Measurements from ENCODE around the gene LPGAT1. TPM values are rescaled to one million over a fixed set of nuclear protein-coding genes. Genes with fewer than 3 reads are reported as not detected.
A peak's percentile ranks its signal among the peaks of the same experiment; 100 is the strongest.
"Not testable (repeated sequence)": the region's sequence is repeated elsewhere in the genome, so short reads cannot be mapped to it uniquely, and the experiment has no call there.

The LPGAT1 gene
- total RNA-seq, 1 experiment from 2014 or later: 37.5 TPM

DNA sequence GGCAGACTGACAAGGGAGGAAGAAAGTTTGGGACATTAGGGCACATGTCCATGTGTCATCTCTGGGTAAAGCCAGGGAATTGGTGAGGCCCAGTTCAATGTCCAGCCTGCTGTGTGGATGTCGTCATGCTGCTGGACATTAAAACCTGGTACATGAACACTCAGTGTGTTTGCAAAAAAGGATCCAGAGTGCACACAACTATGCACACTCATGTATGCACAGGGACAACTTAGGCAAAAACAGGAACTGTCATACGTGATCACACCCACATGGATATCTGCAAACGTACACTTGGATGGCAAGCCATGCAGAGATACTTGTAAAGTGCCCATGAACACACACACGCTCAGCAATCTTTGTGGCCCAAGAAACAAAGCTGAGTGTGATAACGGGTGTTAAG, 107.3 kb downstream of the LPGAT1 start:
- H3K27ac ChIP-seq (ENCODE audit: low read depth, low read length, poor library complexity, severe bottlenecking): no peak overlapping the region
- ChIA-PET POLR2A (ENCODE audit: low non-redundant PET) (no interaction called here), CTCF (no interaction called here)
- no peaks in the 10 kb centered on the region for H3K4me1 ChIP-seq (ENCODE audit: insufficient read depth, low read length, poor library complexity, severe bottlenecking)
- intact Hi-C loops (cut with micrococcal nuclease; ENCODE audit: unreplicated experiment): no loop called here
- no peaks in the 10 kb centered on the region for H3K27me3 ChIP-seq (replicated peaks; ENCODE audit: insufficient read depth, low read depth, low read length, poor library complexity)
- BruUV-seq (replicated peaks): no TSS peak
- DNase-seq (ENCODE audit: low spot score): no peak
- no peaks in the 10 kb centered on the region for H3K9me3 ChIP-seq (ENCODE audit: low read depth, low read length, poor library complexity, severe bottlenecking)
- no peak for TF ChIP-seq EZH2 (IDR thresholded peaks at IDR 0.05; ENCODE audit: borderline replicate concordance, low read depth, low read length, poor library complexity, severe bottlenecking)
- no peaks in the 10 kb centered on the region for H3K36me3 ChIP-seq (ENCODE audit: insufficient read depth, low read length, poor library complexity, severe bottlenecking)
- no peak overlapping the region for H3K4me3 ChIP-seq (ENCODE audit: low read depth, low read length, poor library complexity, severe bottlenecking)

DNA sequence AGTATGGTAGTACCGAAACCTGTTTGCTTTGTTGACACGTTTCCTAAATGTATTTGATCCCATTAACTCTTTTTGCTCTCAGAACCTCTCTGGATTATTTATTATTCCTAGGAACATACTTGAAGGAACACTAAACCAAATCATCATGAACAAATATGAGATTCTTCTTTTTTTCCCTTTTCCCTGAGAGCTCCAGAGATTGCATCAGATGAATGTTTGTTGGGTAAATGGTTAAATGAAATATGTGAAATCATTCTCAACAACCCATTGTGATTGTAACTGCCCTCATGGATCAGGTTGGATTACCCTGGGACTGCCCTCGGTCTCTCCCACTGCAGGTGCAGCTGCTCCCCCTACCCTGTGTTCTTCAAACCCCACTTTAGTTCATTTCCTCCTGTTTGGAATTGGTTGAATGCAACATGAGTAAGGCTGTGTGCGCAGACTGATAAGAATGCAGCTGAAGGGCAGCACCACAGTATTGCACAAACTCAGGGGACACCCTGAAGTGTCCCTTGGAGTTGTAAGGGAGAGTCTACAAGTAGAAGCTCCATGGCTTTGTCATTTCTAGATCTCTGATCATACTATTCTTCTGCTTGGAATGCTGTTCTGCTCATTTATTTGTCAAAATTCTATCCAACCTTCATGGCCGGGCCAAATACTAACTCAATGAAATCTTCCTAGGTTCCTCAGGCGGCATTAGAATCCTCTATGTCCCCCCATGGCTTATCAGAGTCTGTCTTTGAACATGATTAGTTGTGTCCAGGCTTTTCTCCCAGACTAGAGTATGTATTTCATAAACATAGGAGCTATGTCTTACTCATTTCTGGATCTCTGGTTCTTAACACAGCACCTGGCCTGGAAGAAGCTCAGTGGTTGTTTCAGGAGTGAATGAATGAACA, 108.0 kb downstream of the LPGAT1 start:
- H3K27ac ChIP-seq (ENCODE audit: low read depth, low read length, poor library complexity, severe bottlenecking): no peak overlapping the region
- H3K4me1 ChIP-seq (ENCODE audit: insufficient read depth, low read length, poor library complexity, severe bottlenecking): no peaks in the 10 kb centered on the region
- H3K4me3 ChIP-seq (ENCODE audit: low read depth, low read length, poor library complexity, severe bottlenecking): no peak overlapping the region
- no peaks in the 10 kb centered on the region for H3K9me3 ChIP-seq (ENCODE audit: low read depth, low read length, poor library complexity, severe bottlenecking)
- ChIA-PET POLR2A (ENCODE audit: low non-redundant PET) (no interaction called here), CTCF (no interaction called here)
- no TSS peak for BruUV-seq (replicated peaks)
- intact Hi-C loops (cut with micrococcal nuclease; ENCODE audit: unreplicated experiment): no loop called here
- no peaks in the 10 kb centered on the region for H3K36me3 ChIP-seq (ENCODE audit: insufficient read depth, low read length, poor library complexity, severe bottlenecking)
- TF ChIP-seq EZH2 (IDR thresholded peaks at IDR 0.05; ENCODE audit: borderline replicate concordance, low read depth, low read length, poor library complexity, severe bottlenecking): no peak
- TF ChIP-seq, protein P1, sequence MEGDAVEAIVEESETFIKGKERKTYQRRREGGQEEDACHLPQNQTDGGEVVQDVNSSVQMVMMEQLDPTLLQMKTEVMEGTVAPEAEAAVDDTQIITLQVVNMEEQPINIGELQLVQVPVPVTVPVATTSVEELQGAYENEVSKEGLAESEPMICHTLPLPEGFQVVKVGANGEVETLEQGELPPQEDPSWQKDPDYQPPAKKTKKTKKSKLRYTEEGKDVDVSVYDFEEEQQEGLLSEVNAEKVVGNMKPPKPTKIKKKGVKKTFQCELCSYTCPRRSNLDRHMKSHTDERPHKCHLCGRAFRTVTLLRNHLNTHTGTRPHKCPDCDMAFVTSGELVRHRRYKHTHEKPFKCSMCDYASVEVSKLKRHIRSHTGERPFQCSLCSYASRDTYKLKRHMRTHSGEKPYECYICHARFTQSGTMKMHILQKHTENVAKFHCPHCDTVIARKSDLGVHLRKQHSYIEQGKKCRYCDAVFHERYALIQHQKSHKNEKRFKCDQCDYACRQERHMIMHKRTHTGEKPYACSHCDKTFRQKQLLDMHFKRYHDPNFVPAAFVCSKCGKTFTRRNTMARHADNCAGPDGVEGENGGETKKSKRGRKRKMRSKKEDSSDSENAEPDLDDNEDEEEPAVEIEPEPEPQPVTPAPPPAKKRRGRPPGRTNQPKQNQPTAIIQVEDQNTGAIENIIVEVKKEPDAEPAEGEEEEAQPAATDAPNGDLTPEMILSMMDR (conservative IDR thresholded peaks at IDR 0.05; ENCODE audit: low read depth, low read length): no peak
- no peaks in the 10 kb centered on the region for H3K27me3 ChIP-seq (replicated peaks; ENCODE audit: insufficient read depth, low read depth, low read length, poor library complexity)
- DNase-seq (ENCODE audit: low spot score): no peak

DNA sequence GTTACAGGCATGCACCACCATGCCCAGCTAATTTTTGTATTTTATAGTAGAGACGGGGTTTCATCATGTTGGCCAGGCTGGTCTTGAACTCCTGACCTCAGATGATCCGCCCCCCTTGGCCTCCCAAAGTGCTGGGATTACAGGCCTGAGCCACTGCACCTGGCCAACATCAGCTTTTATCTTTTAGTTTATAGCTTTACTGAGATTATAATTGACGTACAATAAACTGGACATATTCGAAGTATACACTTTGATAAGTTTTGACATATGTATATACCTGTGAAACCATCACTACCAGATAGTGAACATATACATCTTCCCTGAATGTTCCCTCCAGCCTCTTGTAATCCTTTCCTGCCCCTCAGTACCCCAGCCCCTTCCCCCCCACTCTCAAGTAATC, 114.0 kb downstream of the LPGAT1 start:
- H3K27me3 ChIP-seq (replicated peaks; ENCODE audit: insufficient read depth, low read depth, low read length, poor library complexity); H3K4me1 ChIP-seq (ENCODE audit: insufficient read depth, low read length, poor library complexity, severe bottlenecking); intact Hi-C loops (cut with micrococcal nuclease; ENCODE audit: unreplicated experiment); H3K4me3 ChIP-seq (ENCODE audit: low read depth, low read length, poor library complexity, severe bottlenecking); H3K27ac ChIP-seq (ENCODE audit: low read depth, low read length, poor library complexity, severe bottlenecking); BruUV-seq (replicated peaks); H3K36me3 ChIP-seq (ENCODE audit: insufficient read depth, low read length, poor library complexity, severe bottlenecking); DNase-seq (ENCODE audit: low spot score); POLR2A ChIA-PET (ENCODE audit: low non-redundant PET); H3K9me3 ChIP-seq (ENCODE audit: low read depth, low read length, poor library complexity, severe bottlenecking): not testable (repeated sequence)
- CTCF ChIA-PET: interaction anchor here (0.6 kb wide), 1 partner anchor 203 kb away, joined by 3 read pairs; no protein-coding TSS in a partner anchor

DNA sequence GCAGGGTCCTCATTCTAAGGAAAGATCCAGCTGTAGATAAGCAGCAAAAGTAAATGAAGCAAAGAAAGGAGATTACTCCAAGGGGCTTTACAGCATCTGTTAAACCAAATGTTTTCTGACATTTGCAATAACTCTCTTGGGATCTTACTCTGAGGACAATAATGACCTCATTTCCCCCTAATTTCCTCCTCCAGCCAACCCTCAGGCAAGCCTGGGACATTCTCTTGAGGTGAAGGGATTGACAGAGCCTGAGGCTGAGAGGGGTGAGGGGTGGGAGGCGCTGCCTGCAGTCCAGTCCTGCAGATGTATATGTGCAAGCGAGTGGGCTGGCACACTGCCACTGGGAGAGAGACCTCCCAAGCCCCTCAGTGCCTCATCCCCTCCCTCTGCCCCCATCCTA, 114.6 kb downstream of the LPGAT1 start:
- Histone ChIP-seq H3K9me3 (ENCODE audit: low read depth, low read length, poor library complexity, severe bottlenecking) (no peaks in the 10 kb centered on the region), H3K4me3 (ENCODE audit: low read depth, low read length, poor library complexity, severe bottlenecking) (no peak overlapping the region), H3K4me1 (ENCODE audit: insufficient read depth, low read length, poor library complexity, severe bottlenecking) (peaks cover 7% of the 10 kb centered on the region), H3K27me3 (replicated peaks; ENCODE audit: insufficient read depth, low read depth, low read length, poor library complexity) (no peaks in the 10 kb centered on the region), H3K27ac (ENCODE audit: low read depth, low read length, poor library complexity, severe bottlenecking) (no peak overlapping the region), H3K36me3 (ENCODE audit: insufficient read depth, low read length, poor library complexity, severe bottlenecking) (no peaks in the 10 kb centered on the region)
- peak; percentile 82 for DNase-seq (ENCODE audit: low spot score)
- ChIA-PET CTCF (interaction anchor here (0.6 kb wide), 1 partner anchor 202 kb away, joined by 3 read pairs; no protein-coding TSS in a partner anchor), POLR2A (ENCODE audit: low non-redundant PET) (no interaction called here)
- no peak for TF ChIP-seq EZH2 (IDR thresholded peaks at IDR 0.05; ENCODE audit: borderline replicate concordance, low read depth, low read length, poor library complexity, severe bottlenecking)
- TF ChIP-seq, protein P1 (conservative IDR thresholded peaks at IDR 0.05; ENCODE audit: low read depth, low read length): no peak
- intact Hi-C loops (cut with micrococcal nuclease; ENCODE audit: unreplicated experiment): no loop called here
- BruUV-seq (replicated peaks): no TSS peak

All from A673 (cell line).